SKM-1 treated with dmso at 0.1 percent for 144 hours (cell line): ENCODE data around the gene SLC13A4.

Source experiments
- DNase-seq: peaks from one replicate; lab custom pipeline; 2025; ENCODE audit not compliant: unreplicated experiment; lab: John Stamatoyannopoulos, UW

The SLC13A4 gene

GRCh38 chr7:135719688-135720087, 8.3 kb downstream of the SLC13A4 start:
- no peak for DNase-seq

- DNase-seq, result no peak
These were observed 9.1 kb downstream of the SLC13A4 start for GRCh38 chr7:135718794-135719437.

- no peak for DNase-seq
These were observed 9.8 kb downstream of the SLC13A4 start for GRCh38 chr7:135718219-135718618.

- DNase-seq, result no peak
These were observed 10.3 kb downstream of the SLC13A4 start for GRCh38 chr7:135717693-135718092.

GRCh38 chr7:135716677-135717238, 11.2 kb downstream of the SLC13A4 start:
- no peak for DNase-seq

- DNase-seq, result no peak
These were observed 12.3 kb downstream of the SLC13A4 start for GRCh38 chr7:135715673-135716072.

GRCh38 chr7:135715055-135715522, 12.9 kb downstream of the SLC13A4 start:
- DNase-seq, result no peak

- DNase-seq, result no peak
These were observed 13.4 kb downstream of the SLC13A4 start for GRCh38 chr7:135714534-135715009.

- DNase-seq, result no peak
These were observed 14.0 kb downstream of the SLC13A4 start for GRCh38 chr7:135713836-135714470.

- no peak for DNase-seq
These were observed 15.2 kb downstream of the SLC13A4 start for GRCh38 chr7:135712796-135713195.

GRCh38 chr7:135712182-135712782, 15.7 kb downstream of the SLC13A4 start:
- no peak for DNase-seq

GRCh38 chr7:135711139-135711469, 16.9 kb downstream of the SLC13A4 start:
- DNase-seq, result no peak

- peak; percentile 30 for DNase-seq
These were observed 17.4 kb downstream of the SLC13A4 start for GRCh38 chr7:135710417-135711138.

- DNase-seq, result no peak
These were observed 18.5 kb downstream of the SLC13A4 start for GRCh38 chr7:135709508-135709907.

GRCh38 chr7:135708041-135708440, 19.9 kb downstream of the SLC13A4 start:
- no peak for DNase-seq

- DNase-seq, result no peak
These were observed 20.4 kb downstream of the SLC13A4 start for GRCh38 chr7:135707570-135707966.

- DNase-seq, result no peak
These were observed 21.0 kb downstream of the SLC13A4 start for GRCh38 chr7:135706858-135707569.

- no peak for DNase-seq
These were observed 21.8 kb downstream of the SLC13A4 start for GRCh38 chr7:135706038-135706742.

- no peak for DNase-seq
These were observed 23.3 kb downstream of the SLC13A4 start for GRCh38 chr7:135704698-135705097.

- DNase-seq, result no peak
These were observed 23.9 kb downstream of the SLC13A4 start for GRCh38 chr7:135704074-135704473.
